BJ (cell line): ENCODE measurements around the gene TNIK. TPM values are rescaled to one million over a fixed set of nuclear protein-coding genes. Genes with fewer than 3 reads are reported as not detected.

Experiments
- CTCF ChIA-PET: fragments of 350-600 bp; formaldehyde crosslinking; extraction: SDS; loops from one replicate; lab custom pipeline; 2021; ENCODE audit warnings: antibody characterized with exemption, inconsistent platforms; lab: Yijun Ruan, JAX
- POLR2A ChIA-PET: fragments of 300-600 bp; sonication (Branson Sonifier 250); formaldehyde crosslinking; extraction: SDS; loops from one replicate; lab custom pipeline; 2021; ENCODE audit warnings: antibody characterized with exemption; lab: Charles Lee
- DNase-seq: peaks from one replicate; pipeline ENCODE4 v3.0.0-alpha.2; 2011; ENCODE audit warnings: low read depth
- H3K27me3 ChIP-seq: 2 replicates; pipeline ENCODE4 v1.6.0; 2011; ENCODE audit warnings: low read length; ENCODE audit not compliant: control insufficient read depth, insufficient read depth
- H3K36me3 ChIP-seq: 2 replicates; pipeline ENCODE4 v1.5.1; 2011; ENCODE audit warnings: low read length; ENCODE audit not compliant: control insufficient read depth, insufficient read depth
- H3K4me3 ChIP-seq: 2 replicates; pipeline ENCODE4 v1.5.1; 2011; ENCODE audit warnings: low read depth, mild to moderate bottlenecking, control low read depth, low read length
- CTCF ChIP-seq: IDR thresholded peaks from 2 replicates; pipeline ENCODE4 v1.5.1; 2011; ENCODE audit warnings: low read depth, mild to moderate bottlenecking, control low read depth, inconsistent platforms, low read length, moderate library complexity; ENCODE audit not compliant: insufficient read depth
- polyA plus RNA-seq: library from polyadenylated mRNA; depleted of rRNA; stranded (reverse); fragments of >200 nt; gene quantifications from 2 replicates; pipeline ENCODE4 v1.2.3, GENCODE V29; 2011

Gene TNIK
- polyA plus RNA-seq, 1 experiment = 2.1 TPM

- ChIA-PET CTCF (interaction anchor here (1.5 kb wide), 1 partner anchor 39 kb away, joined by 3 read pairs; no protein-coding TSS in a partner anchor), POLR2A (no interaction called here)
- TF ChIP-seq CTCF = no peak
- H3K4me3 ChIP-seq = no peak overlapping the region
- DNase-seq = no peak
- H3K36me3 ChIP-seq = no peaks in the 10 kb centered on the region
- no peaks in the 10 kb centered on the region for H3K27me3 ChIP-seq
Observed at GRCh38 chr3:171088496-171088895, 371.7 kb downstream of the TNIK start.

- no peak for DNase-seq
- Histone ChIP-seq H3K27me3 (no peaks in the 10 kb centered on the region), H3K4me3 (no peak overlapping the region), H3K36me3 (no peaks in the 10 kb centered on the region)
- ChIA-PET POLR2A (no interaction called here), CTCF (interaction anchor here (1.3 kb wide), 1 partner anchor 11 kb away, joined by 3 read pairs; no protein-coding TSS in a partner anchor)
- TF ChIP-seq CTCF = no peak
Observed at GRCh38 chr3:171086914-171087313, 373.3 kb downstream of the TNIK start.

- DNase-seq = no peak
- ChIA-PET POLR2A (no interaction called here), CTCF (interaction anchor here (1.2 kb wide), 1 partner anchor 23 kb away, joined by 3 read pairs; no protein-coding TSS in a partner anchor)
- H3K36me3 ChIP-seq = no peaks in the 10 kb centered on the region
- H3K4me3 ChIP-seq = no peak overlapping the region
- no peak for TF ChIP-seq CTCF
- H3K27me3 ChIP-seq = no peaks in the 10 kb centered on the region
Observed at GRCh38 chr3:171077261-171077660, 382.9 kb downstream of the TNIK start.

- DNase-seq = no peak
- TF ChIP-seq CTCF = no peak
- POLR2A ChIA-PET = no interaction called here
- Histone ChIP-seq H3K36me3 (no peaks in the 10 kb centered on the region), H3K4me3 (no peak overlapping the region), H3K27me3 (no peaks in the 10 kb centered on the region)
- CTCF ChIA-PET = no interaction called here
Observed at GRCh38 chr3:171072432-171072831, 387.8 kb downstream of the TNIK start.

- POLR2A ChIA-PET = no interaction called here
- no peak for TF ChIP-seq CTCF
Observed at GRCh38 chr3:171068658-171069057, 391.5 kb downstream of the TNIK start.

More at GRCh38 chr3:171068658-171069057, 391.5 kb downstream of the TNIK start:
- Histone ChIP-seq H3K27me3 (no peaks in the 10 kb centered on the region), H3K36me3 (no peaks in the 10 kb centered on the region), H3K4me3 (no peak overlapping the region)
- CTCF ChIA-PET = no interaction called here
- DNase-seq = no peak
